Smooth muscle cell (in vitro differentiated cells): ENCODE results near the gene IMPA2. TPM values are rescaled to one million over a fixed set of nuclear protein-coding genes. Genes with fewer than 3 reads are reported as not detected.

Experiments used
- DNase-seq: peaks from one replicate; lab custom pipeline; 2025; ENCODE audit not compliant: unreplicated experiment; lab: John Stamatoyannopoulos, UW
- H2AFZ ChIP-seq: fragments of 200-600 bp; sonication (generic); 2 replicates; pipeline ENCODE4 v1.6.0; 2016; ENCODE audit warnings: antibody characterized with exemption, low read depth, mild to moderate bottlenecking
- H3F3A ChIP-seq: fragments of 200-600 bp; sonication (generic); 2 replicates; pipeline ENCODE4 v1.6.0; 2017; ENCODE audit warnings: antibody characterized with exemption, low read depth
- H3K27ac ChIP-seq: fragments of 200-600 bp; sonication (generic); 2 replicates; pipeline ENCODE4 v1.5.1; 2016; ENCODE audit warnings: low read depth, mild to moderate bottlenecking
- H3K27me3 ChIP-seq: fragments of 200-600 bp; sonication (generic); 2 replicates; pipeline ENCODE4 v1.6.1; 2016; ENCODE audit warnings: low read depth, mild to moderate bottlenecking
- H3K36me3 ChIP-seq: fragments of 200-600 bp; sonication (generic); 2 replicates; pipeline ENCODE4 v1.5.1; 2016; ENCODE audit warnings: low read depth
- H3K4me1 ChIP-seq: fragments of 200-600 bp; sonication (generic); 2 replicates; pipeline ENCODE4 v1.5.1; 2016; ENCODE audit warnings: low read depth
- H3K4me2 ChIP-seq: fragments of 200-600 bp; sonication (generic); 2 replicates; pipeline ENCODE4 v1.6.0; 2016; ENCODE audit warnings: mild to moderate bottlenecking
- H3K4me3 ChIP-seq: fragments of 200-600 bp; sonication (generic); 2 replicates; pipeline ENCODE4 v1.5.1; 2016; ENCODE audit warnings: mild to moderate bottlenecking
- H3K79me2 ChIP-seq: fragments of 200-600 bp; sonication (generic); 2 replicates; pipeline ENCODE4 v1.6.0; 2016; ENCODE audit warnings: low read depth, mild to moderate bottlenecking
- H3K9ac ChIP-seq: fragments of 200-600 bp; sonication (generic); 2 replicates; pipeline ENCODE4 v1.6.0; 2016; ENCODE audit warnings: low read depth
- H3K9me3 ChIP-seq: fragments of 200-600 bp; sonication (generic); replicated peaks from 2 replicates; pipeline ENCODE4 v1.5.1; 2016; ENCODE audit warnings: low read depth
- H4K20me1 ChIP-seq: fragments of 200-600 bp; sonication (generic); 2 replicates; pipeline ENCODE4 v1.6.0; 2016; ENCODE audit warnings: low read depth
- WGBS: methylation state at CpG from one replicate; pipeline ENCODE4 v1.1.7; 2016; ENCODE audit warnings: low lambda C conversion rate; 5-methylcytosine and 5-hydroxymethylcytosine counted together
- polyA plus RNA-seq: library from polyadenylated mRNA; unstranded; fragments of >200 nt; fragmentation: Nextera tagmentation; extraction: Ambion mirVana; gene quantifications from 2 replicates; pipeline ENCODE4 v1.2.1, GENCODE V29; 2016
- total RNA-seq: library from RNA; depleted of rRNA; stranded (reverse); fragments of >200 nt; gene quantifications from 2 replicates; pipeline ENCODE4 v1.2.3, GENCODE V29; 2014
- TF ChIP-seq, protein P1 (sequence below): fragments of 200-600 bp; sonication (generic); IDR thresholded peaks from 2 replicates; pipeline ENCODE4 v1.5.1; 2017; ENCODE audit warnings: borderline replicate concordance, mild to moderate bottlenecking, antibody characterized with exemption; ENCODE audit not compliant: insufficient read depth, poor library complexity, severe bottlenecking

IMPA2 gene
- total and polyA plus RNA-seq, 2 experiments from 2014 or later: 9.9 to 17.8 TPM

DNA sequence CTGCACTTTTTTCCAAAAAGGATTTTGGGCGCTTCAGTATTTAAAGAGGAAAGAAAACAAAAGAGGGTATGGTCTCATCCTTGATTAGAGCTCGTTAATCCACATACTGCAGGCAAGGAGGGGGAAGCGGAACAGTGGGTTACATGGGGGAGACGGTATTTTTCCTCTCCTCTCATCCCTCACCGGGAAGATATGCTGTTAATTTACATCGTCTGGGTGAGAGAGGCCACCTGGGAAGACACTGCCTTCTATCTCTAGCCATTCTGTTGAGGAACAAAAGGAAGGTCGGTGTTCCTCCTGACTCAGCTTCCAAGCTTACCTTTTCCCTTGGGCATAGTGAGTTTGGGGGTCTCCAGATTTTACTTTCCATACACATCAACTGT is 52.3 kb downstream of the IMPA2 start:
- TF ChIP-seq, protein P1, sequence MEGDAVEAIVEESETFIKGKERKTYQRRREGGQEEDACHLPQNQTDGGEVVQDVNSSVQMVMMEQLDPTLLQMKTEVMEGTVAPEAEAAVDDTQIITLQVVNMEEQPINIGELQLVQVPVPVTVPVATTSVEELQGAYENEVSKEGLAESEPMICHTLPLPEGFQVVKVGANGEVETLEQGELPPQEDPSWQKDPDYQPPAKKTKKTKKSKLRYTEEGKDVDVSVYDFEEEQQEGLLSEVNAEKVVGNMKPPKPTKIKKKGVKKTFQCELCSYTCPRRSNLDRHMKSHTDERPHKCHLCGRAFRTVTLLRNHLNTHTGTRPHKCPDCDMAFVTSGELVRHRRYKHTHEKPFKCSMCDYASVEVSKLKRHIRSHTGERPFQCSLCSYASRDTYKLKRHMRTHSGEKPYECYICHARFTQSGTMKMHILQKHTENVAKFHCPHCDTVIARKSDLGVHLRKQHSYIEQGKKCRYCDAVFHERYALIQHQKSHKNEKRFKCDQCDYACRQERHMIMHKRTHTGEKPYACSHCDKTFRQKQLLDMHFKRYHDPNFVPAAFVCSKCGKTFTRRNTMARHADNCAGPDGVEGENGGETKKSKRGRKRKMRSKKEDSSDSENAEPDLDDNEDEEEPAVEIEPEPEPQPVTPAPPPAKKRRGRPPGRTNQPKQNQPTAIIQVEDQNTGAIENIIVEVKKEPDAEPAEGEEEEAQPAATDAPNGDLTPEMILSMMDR: no peak
- no peak for DNase-seq

DNA sequence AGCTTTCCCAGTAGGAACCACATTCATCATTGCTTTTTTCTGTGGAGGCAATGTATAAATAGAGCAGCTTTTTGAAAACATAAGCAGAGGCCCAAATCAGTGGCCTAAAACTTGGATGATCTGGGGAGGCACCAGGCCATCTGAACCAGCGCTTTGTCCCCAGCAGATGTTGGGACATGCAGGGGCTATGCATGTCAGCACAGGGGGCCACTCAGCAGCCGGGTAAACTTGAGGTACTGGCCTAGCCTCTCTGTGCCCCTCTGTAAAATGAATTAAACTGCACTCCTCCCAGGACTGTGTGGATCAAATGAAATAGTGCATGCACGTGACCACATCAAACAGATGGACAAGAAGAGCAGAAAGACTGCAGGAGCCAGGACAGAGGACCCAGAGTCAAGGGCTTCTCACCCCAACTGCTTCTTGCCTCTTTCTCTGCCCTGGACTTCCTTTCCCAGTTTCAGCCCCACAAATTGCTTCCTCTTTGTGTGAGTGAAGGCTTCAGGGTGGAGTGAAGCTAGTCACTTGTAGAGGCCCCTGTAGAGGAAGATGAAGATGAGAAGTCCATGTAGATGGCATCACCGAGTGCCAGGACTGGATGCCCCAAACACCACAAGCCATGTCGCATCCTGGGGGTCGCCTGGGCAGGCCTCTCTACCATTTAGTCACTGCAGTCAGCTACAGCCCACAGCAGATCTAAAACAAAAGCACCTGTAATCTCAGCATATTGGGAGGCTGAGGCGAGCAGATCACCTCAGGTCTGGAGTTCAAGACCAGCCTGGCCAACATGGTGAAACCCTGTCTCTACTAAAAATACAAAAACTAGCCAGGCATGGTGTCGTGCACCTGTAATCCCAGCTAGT is 53.2 kb downstream of the IMPA2 start:
- Histone ChIP-seq H3K9me3 (no peaks in the 10 kb centered on the region), H4K20me1 (no peaks in the 10 kb centered on the region), H3K27ac (no peak overlapping the region), H3K4me3 (no peak overlapping the region), H3K4me2 (no peak overlapping the region), H3K4me1 (no peaks in the 10 kb centered on the region), H3K27me3 (no peaks in the 10 kb centered on the region), H2AFZ (no peak overlapping the region), H3K79me2 (no peaks in the 10 kb centered on the region), H3K9ac (no peak overlapping the region), H3F3A (no peaks in the 10 kb centered on the region), H3K36me3 (no peaks in the 10 kb centered on the region)
- no peak for DNase-seq
- 93% methylated on average over 8 of the region's 8 CpGs for WGBS
- TF ChIP-seq, protein P1: no peak

More for the DNA sequence above, 52.3 kb downstream of the IMPA2 start:
- no peak overlapping the region for H3K27ac ChIP-seq
- no peaks in the 10 kb centered on the region for H3F3A ChIP-seq
- no peaks in the 10 kb centered on the region for H4K20me1 ChIP-seq
- no peaks in the 10 kb centered on the region for H3K27me3 ChIP-seq
- no peaks in the 10 kb centered on the region for H3K79me2 ChIP-seq
- no peak overlapping the region for H2AFZ ChIP-seq
- no peak overlapping the region for H3K4me3 ChIP-seq
- H3K9me3 ChIP-seq: no peaks in the 10 kb centered on the region
- 84% methylated on average over 7 of the region's 7 CpGs for WGBS
- H3K9ac ChIP-seq: no peak overlapping the region
- no peaks in the 10 kb centered on the region for H3K4me1 ChIP-seq
- no peaks in the 10 kb centered on the region for H3K36me3 ChIP-seq
- H3K4me2 ChIP-seq: no peak overlapping the region

DNA sequence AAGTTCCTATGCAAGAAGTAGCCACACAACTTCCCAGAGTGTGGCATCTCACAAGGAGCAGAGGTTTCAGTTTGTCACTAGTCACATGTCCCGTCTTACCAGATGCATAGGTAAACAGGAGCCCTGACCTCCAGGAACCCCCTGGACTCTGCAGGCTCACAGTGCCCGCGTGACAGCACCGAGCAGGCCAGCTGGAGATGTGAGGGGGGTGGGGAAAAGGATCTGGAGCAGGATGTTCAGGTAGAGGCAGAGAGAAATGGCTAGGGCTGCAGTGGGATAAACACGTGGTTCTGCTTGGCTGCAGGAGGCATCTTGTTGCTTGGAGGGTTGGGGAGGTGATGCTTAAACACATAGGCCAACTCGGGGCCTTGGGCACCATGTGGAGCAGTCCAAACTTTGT is 54.2 kb downstream of the IMPA2 start:
- Histone ChIP-seq H3K9me3 (no peaks in the 10 kb centered on the region), H3K27me3 (no peaks in the 10 kb centered on the region), H3K4me2 (no peak overlapping the region), H3K4me1 (no peaks in the 10 kb centered on the region), H3F3A (no peaks in the 10 kb centered on the region), H3K79me2 (no peaks in the 10 kb centered on the region), H3K36me3 (no peaks in the 10 kb centered on the region), H3K4me3 (no peak overlapping the region), H2AFZ (no peak overlapping the region), H4K20me1 (no peaks in the 10 kb centered on the region), H3K27ac (no peak overlapping the region), H3K9ac (no peak overlapping the region)
- 84% methylated on average over 6 of the region's 6 CpGs for WGBS
- no peak for DNase-seq
- TF ChIP-seq, protein P1: no peak

DNA sequence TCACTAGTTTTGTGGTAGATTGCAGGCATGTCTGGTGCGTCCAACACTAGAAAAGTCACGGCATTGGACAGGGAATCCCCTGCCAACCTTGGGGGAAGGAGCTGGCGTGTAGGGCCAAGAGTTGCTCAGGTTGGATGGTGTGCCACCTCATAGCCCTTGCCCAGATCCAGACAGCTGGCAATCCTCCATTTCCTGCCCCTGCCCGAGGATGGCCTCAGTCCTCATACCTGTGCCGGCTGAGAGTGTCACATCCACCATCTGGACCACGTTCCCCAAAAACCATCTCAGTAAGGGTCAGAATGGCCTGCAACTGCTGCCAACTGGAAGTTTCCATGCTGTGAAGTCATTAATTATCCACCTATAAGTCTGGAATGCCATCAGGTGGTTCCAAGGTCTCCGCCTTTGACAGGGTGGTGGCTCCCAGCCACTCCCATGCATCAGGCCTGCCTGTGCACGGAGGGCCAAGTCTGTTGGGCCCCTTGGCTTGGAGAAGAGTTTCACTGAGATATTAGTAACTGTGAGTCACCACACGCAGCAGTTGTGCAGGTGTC is 55.0 kb downstream of the IMPA2 start:
- no peaks in the 10 kb centered on the region for H3K9me3 ChIP-seq
- H3F3A ChIP-seq: peaks cover 2% of the 10 kb centered on the region
- H3K27ac ChIP-seq: no peak overlapping the region
- no peak overlapping the region for H3K9ac ChIP-seq
- no peaks in the 10 kb centered on the region for H4K20me1 ChIP-seq
- no peak overlapping the region for H2AFZ ChIP-seq
- H3K4me2 ChIP-seq: no peak overlapping the region
- H3K36me3 ChIP-seq: no peaks in the 10 kb centered on the region
- no peaks in the 10 kb centered on the region for H3K4me1 ChIP-seq
- 69% methylated on average over 9 of the region's 9 CpGs for WGBS
- TF ChIP-seq, protein P1: no peak
- H3K4me3 ChIP-seq: no peak overlapping the region
- H3K27me3 ChIP-seq: no peaks in the 10 kb centered on the region
- H3K79me2 ChIP-seq: no peaks in the 10 kb centered on the region
- no peak for DNase-seq
